GM21526 (cell line): ENCODE measurements around the gene ARL3.

ENCODE experiments used
- ATAC-seq: cut with Tn5 transposase; IDR thresholded peaks from one replicate; pipeline ENCODE4 v1.9.1; 2021; ENCODE audit warnings: moderate library complexity; ENCODE audit not compliant: unreplicated experiment, low FRiP score

Gene ARL3

GRCh38 chr10:102624751-102625645 lies 89.2 kb downstream of the ARL3 start:
- ATAC-seq = no peak

- ATAC-seq = no peak
Measured at GRCh38 chr10:102624094-102624493, 90.1 kb downstream of the ARL3 start.
